ENCODE results near the gene LIMS1.
"Not testable (repeated sequence)": the region's sequence is repeated elsewhere in the genome, so short reads cannot be mapped to it uniquely, and the experiment has no call there.

LIMS1 gene

GRCh38 chr2:108672200-108672805 is 138.0 kb downstream of the LIMS1 start:
- not testable (repeated sequence) for DNase-seq

- not testable (repeated sequence) for DNase-seq
These were observed 142.3 kb downstream of the LIMS1 start for GRCh38 chr2:108676522-108676921.

GRCh38 chr2:108677239-108677744 is 143.0 kb downstream of the LIMS1 start:
- DNase-seq = peak; percentile 5

- peak; percentile 77 for DNase-seq
These were observed 144.0 kb downstream of the LIMS1 start for GRCh38 chr2:108678198-108678651.

- not testable (repeated sequence) for DNase-seq
These were observed 146.5 kb downstream of the LIMS1 start for GRCh38 chr2:108680805-108681204.

GRCh38 chr2:108688818-108689756 is 154.8 kb downstream of the LIMS1 start:
- not testable (repeated sequence) for DNase-seq

- DNase-seq = not testable (repeated sequence)
These were observed 155.7 kb downstream of the LIMS1 start for GRCh38 chr2:108690001-108690400.

GRCh38 chr2:108691447-108691846 is 157.2 kb downstream of the LIMS1 start:
- DNase-seq = no peak

- no peak for DNase-seq
These were observed 166.9 kb downstream of the LIMS1 start for GRCh38 chr2:108701208-108701607.

- DNase-seq = no peak
These were observed 167.5 kb downstream of the LIMS1 start for GRCh38 chr2:108701806-108702205.

- DNase-seq = no peak
These were observed 170.6 kb downstream of the LIMS1 start for GRCh38 chr2:108704871-108705270.

GRCh38 chr2:108707300-108707699 is 173.0 kb downstream of the LIMS1 start:
- DNase-seq = no peak

- not testable (repeated sequence) for DNase-seq
These were observed 182.7 kb downstream of the LIMS1 start for GRCh38 chr2:108716971-108717370.

- DNase-seq = peak; percentile 91
These were observed 185.1 kb downstream of the LIMS1 start, which contains the start of gene RANBP2 for GRCh38 chr2:108719149-108720044. TSS of gene RANBP2 (plus strand) at chr2:108719482. CDS start at chr2:108719607, 125 bp downstream.

GRCh38 chr2:108726048-108726447 is 191.8 kb downstream of the LIMS1 start:
- not testable (repeated sequence) for DNase-seq

GRCh38 chr2:108734656-108735055 is 200.4 kb downstream of the LIMS1 start:
- DNase-seq = not testable (repeated sequence)
